ENCODE measurements around the gene STMND1.

STMND1 gene

DNA sequence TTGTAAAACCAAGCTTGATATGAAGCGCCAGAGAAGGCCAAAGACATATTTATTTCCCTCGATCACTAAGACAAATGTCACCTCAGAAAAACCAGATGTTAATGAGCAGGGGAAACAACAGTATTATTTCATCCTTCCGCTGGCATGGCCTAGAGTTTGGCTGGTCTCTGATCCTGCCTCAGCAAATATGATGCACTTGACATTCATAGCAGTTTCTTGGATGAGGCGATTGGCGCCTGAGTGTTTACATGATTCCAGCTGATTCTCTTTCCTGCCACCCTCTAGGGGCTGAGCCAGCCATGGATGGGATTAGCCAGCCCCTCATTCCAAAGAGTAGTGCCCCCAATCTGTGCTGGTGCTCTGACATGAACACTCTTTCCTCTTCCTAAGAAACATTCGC is 67.9 kb downstream of the STMND1 start:
- Histone ChIP-seq H3K27ac (replicated peaks) (no peak overlapping the region), H3K27me3 (ENCODE audit: insufficient read depth, poor library complexity, severe bottlenecking) (no peaks in the 10 kb centered on the region), H3K4me3 (replicated peaks; ENCODE audit: insufficient read depth, low read length) (no peak overlapping the region)
- TF ChIP-seq REST (IDR thresholded peaks at IDR 0.05; ENCODE audit: insufficient replicate concordance, low read depth): no peak
- TF ChIP-seq SPI1 (IDR thresholded peaks at IDR 0.05; ENCODE audit: borderline replicate concordance, low read depth): no peak
- TF ChIP-seq CTCF (IDR thresholded peaks at IDR 0.05; ENCODE audit: insufficient read depth, low read length): no peak
- no peak for TF ChIP-seq GABPA (IDR thresholded peaks at IDR 0.05; ENCODE audit: low read depth)
- TF ChIP-seq POLR2AphosphoS5 (IDR thresholded peaks at IDR 0.05; ENCODE audit: low read depth): no peak
- no peak for DNase-seq (ENCODE audit: low read depth in 1 of 2, low spot score in 1 of 2)

GRCh38 chr6:17172836-17173470 is 71.1 kb downstream of the STMND1 start:
- TF ChIP-seq GABPA (IDR thresholded peaks at IDR 0.05; ENCODE audit: low read depth) (no peak), SPI1 (IDR thresholded peaks at IDR 0.05; ENCODE audit: borderline replicate concordance, low read depth) (no peak), CTCF (IDR thresholded peaks at IDR 0.05; ENCODE audit: insufficient read depth, low read length) (no peak)

GRCh38 chr6:17178326-17178725 is 76.5 kb downstream of the STMND1 start:
- DNase-seq (ENCODE audit: low read depth in 1 of 2, low spot score in 1 of 2): no peak
- H3K27me3 ChIP-seq (ENCODE audit: insufficient read depth, poor library complexity, severe bottlenecking): no peaks in the 10 kb centered on the region
- TF ChIP-seq SPI1 (IDR thresholded peaks at IDR 0.05; ENCODE audit: borderline replicate concordance, low read depth): no peak
- TF ChIP-seq CTCF (IDR thresholded peaks at IDR 0.05; ENCODE audit: insufficient read depth, low read length): no peak
- no peak for TF ChIP-seq POLR2AphosphoS5 (IDR thresholded peaks at IDR 0.05; ENCODE audit: low read depth)
- TF ChIP-seq GABPA (IDR thresholded peaks at IDR 0.05; ENCODE audit: low read depth): no peak
- no peak for TF ChIP-seq REST (IDR thresholded peaks at IDR 0.05; ENCODE audit: insufficient replicate concordance, low read depth)
- H3K27ac ChIP-seq (replicated peaks): no peak overlapping the region
- H3K4me3 ChIP-seq (replicated peaks; ENCODE audit: insufficient read depth, low read length): no peak overlapping the region

More at GRCh38 chr6:17172836-17173470, 71.1 kb downstream of the STMND1 start:
- no peak overlapping the region for H3K4me3 ChIP-seq (replicated peaks; ENCODE audit: insufficient read depth, low read length)
- no peaks in the 10 kb centered on the region for H3K27me3 ChIP-seq (ENCODE audit: insufficient read depth, poor library complexity, severe bottlenecking)
- DNase-seq (ENCODE audit: low read depth in 1 of 2, low spot score in 1 of 2): no peak
- no peak overlapping the region for H3K27ac ChIP-seq (replicated peaks)

Data from HL-60 (cell line).